Activated CD4-positive, CD25-positive, alpha-beta regulatory T cell (primary cell): ENCODE measurements around the gene LSM12.

ENCODE experiments used
- DNase-seq, 4 experiments: peaks; one replicate each; lab custom pipeline; 2025; lab: John Stamatoyannopoulos, UW

LSM12 gene

DNA sequence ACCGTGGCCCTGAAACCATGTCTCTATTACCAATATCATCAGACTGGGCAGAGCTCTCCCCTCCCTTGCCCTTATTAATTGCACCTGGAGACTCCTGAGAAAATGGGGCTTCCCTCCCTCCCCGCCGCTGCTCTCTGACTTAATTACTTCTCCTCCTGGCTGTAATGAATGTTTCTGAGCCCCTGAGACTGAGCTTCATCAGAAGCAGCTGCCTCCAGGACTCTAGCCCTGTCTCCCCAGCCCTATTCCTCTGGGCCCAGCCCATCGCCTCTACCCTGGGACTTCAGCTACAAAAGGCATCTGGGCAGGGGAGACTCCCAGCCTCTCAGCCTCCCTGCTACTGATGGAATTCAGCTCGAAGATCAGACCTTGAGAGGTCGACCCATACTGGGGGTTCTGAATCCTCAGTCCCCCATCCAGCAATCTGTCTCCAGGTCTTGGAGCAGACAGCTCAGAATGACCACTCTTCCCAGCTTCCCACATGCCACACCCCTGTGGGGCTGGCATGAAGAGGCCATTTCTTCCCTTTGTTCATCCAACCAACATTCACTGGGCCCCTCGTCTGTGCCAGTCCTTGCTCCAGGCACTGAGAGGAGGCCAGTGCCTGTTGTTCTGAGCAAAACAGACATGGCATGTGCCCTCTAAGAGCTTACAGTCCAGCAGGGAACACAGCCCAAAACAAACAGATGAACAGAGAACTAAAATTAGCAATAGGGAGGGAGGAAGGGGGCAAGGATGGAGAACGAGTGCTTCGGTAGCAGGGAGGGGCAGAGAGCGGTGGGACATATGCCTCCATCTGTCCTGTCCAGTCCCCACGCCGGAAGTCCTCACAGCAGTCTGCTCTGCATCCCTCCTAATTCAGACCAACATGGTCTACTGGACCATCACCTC lies 79.1 kb downstream of the LSM12 start:
- DNase-seq, result no peak

DNA sequence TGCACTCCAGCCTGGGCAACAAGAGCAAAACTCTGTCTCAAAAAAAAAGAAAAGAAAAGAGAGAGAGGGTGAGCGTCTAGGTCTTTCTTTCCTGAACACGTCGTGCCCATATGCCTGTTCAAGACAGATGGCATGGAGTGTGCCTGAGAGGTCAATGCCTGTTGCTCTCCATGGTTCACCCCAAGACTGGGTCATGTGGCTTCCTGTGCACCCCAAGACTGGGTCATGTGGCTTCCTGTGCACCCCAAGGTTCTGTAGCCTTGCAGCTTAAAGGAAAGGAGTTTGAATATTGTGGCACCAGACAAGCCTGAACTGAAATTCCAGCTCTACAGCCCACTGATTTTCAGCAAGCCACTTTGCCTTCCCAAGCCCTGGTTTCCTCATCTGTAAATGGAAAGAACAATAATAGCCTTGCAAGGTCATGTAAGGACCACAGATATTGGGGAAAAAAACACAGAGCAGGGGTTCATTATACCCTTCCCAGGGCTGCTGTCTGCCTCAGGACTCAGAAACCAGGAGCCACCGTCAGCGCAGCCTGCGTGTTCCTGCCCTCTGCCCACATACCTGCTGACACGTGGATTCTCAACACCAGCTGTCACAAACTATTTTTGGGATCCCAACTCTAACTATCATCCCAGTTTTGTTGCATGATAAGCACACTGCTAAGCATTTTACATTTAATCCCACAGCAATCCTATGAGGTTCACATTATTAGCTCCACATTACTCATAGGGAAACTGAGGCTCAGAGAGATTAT lies 80.1 kb downstream of the LSM12 start:
- DNase-seq, result no peak

DNA sequence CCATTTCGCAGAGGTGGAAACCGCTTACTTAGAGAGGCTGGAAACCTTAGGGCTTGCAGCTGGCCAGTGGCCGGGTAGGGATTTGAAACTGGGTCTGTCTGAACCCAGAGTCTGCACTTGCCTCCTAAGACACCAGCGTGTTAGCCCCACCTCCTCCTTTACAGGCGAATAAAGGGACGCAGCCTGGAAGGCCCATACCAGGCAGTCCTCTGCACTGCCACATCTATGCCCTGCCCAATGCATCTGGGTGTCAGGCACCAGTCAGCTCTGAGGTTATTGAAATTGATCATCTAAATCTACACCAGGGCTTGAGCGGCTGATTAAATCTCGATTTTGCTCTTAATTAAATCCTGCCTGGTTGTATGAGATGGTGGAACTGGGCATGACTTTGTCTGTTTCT lies 82.0 kb downstream of the LSM12 start:
- DNase-seq, result no peak
